Stimulated activated CD4-positive, alpha-beta T cell treated with anti-CD3 and anti-CD28 coated beads, TNF-alpha, amount 100 ng/mL, for 4 hours (primary cell): ENCODE measurements around the gene ELOF1.
A peak's percentile ranks its signal among the peaks of the same experiment; 100 is the strongest.
"Not testable (repeated sequence)": the region's sequence is repeated elsewhere in the genome, so short reads cannot be mapped to it uniquely, and the experiment has no call there.

Source experiments
- DNase-seq, 3 experiments: peaks; one replicate each; pipeline ENCODE4 v3.0.0-alpha.2; 2020; ENCODE audit warnings: low read depth in 3 of 3

ELOF1 gene

GRCh38 chr19:11558881-11559828 is at the start of gene ELOF1:
TSS of gene ELOF1 (minus strand) at chr19:11559230. CDS start at chr19:11554347, 4,883 bp downstream.
- DNase-seq = peak; percentile 89 to 95 (median 92)

DNA sequence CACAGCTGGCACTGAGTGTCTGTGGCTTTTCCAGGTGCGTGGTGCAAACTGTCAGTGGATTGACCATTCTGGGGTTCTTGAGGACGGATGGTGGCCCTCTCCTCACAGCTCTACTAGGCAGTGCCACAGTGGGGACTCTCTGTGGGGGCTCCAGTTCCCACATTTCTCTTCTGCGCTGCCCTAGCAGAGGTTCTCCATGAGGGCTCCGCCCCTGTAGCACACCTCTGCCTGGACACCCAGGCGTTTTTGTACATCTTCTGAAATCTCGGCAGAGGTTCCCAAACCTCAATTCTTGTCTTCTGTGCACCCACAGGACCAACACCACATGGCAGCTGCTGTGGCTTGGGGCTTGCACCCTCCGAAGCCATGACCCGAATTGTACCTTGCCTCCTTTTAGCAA is 47.5 kb upstream of the ELOF1 start:
- DNase-seq = no peak

DNA sequence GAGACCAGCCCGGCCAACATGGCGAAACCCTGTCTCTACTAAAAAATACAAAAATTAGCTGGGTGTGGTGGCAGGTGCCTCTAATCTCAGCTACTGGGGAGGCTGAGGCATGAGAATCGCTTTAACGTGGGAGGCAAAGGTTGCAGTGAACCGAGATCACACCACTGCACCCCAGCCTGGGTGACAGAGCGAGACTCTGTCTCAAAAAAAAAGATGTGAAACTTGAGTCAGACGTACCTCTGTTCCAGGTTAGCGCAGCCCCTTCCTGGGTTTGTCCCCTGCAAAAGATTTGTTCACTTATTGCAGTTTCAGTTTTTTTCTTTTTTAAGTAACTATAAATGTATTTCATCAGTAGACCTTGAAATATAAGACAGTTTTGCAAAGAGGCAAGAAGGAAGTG is 40.7 kb upstream of the ELOF1 start:
- DNase-seq = not testable (repeated sequence)

DNA sequence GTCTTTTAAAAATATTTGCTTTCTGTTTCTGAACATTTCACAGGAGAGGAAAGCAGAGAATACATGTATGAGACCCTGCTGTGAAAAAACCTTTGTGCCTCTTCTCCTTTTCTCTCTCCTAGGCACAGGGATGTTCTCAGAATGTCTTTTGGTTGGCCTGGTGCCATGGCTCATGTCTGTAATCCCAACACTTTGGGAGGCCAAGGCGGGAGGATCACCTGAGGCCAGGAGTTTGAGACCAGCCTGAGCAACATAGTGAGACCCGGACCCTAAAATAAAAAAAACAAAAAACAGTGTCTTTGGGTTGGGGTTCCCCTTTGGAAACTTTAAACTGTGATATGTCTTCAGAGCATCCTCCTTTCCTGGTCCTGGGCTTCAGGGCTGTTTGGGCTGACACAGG is 39.7 kb upstream of the ELOF1 start:
- no peak for DNase-seq

DNA sequence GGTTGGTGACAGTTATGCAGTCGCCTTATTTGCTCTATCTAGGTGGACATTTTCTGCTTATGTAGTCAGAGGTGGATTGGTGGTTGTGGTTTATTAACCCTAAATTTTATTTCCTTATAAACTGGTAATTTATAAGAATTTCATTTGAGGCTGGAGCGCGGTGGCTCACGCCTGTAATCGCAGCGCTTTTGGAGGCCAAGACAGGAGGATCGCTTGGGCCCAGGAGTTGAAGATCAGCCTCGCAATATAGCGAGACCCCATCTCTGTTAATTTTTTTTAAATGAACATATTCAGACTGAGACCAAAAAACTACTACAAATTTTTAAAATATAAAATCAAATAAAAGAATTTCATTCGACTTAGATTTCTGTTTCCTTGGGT is 39.1 kb upstream of the ELOF1 start:
- DNase-seq = no peak

DNA sequence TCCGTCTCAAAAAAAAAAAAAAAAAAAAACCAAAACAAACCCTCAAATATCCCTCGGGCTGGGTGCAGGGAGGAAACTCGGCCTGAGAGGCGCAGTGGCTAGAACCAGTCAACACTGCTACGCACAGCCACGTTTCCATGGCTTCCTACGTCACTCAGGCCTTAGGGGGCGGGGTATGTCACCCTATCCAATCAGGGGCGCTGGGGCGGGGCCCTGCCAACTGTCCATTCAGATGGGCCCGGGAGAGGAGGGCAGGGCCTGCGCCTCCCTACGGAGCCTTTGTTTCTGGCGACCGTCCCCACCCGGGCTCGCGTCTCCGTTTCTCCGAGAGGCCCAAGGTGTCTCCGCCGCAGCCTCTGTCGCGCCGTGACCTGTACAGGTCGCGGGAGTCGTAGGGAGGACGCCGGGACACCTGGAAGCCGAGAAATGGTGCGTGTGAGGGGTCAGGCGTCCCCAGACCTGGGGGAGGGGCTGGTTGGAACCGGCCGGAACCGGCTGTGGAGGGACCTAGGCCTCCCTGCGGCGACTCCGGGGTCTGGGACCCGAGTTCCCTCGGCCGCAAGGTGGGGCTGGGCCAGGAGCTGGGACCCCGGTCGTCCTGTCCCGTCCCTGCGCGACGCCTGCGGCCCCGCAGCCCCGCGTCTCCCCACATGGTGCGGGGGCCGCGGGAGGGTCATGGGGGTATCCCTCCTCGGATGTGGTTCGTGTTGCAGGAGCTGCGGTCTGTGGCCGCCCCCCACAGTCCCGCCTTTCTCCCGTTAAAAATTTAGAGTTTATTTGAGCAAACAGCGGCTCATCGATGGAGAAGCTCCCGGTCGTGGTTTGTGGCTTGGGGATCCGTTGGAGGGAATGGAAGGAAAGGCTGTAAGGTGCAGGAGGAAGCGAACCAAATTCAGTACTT is 38.4 kb upstream of the ELOF1 start, which contains the start of gene ZNF627:
Gene ZNF627 (plus strand): TSS at position 282 of the 901 bp plus-strand sequence. CDS start 145 bp downstream, at position 427.
- peak; percentile 92 to 94 (median 94) for DNase-seq

DNA sequence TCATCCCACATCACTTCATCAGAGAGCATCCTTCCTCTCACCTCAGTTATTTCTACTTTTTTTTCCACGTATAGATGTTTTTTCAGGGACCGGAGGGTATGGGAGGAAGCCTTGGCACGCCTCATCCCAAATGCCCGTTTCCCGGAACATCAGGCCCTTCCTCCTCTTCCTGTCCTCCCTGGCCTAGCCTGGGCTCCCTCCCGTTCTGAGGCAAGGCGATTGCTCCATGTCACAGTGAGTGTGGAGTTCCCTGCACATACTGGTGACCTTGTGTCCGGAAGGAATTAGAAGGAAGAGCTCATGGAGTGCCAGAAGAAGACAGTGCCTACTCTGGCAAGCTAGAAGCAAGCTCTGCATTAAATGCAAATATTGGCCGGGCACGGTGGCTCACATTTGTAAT is 37.1 kb upstream of the ELOF1 start:
- DNase-seq = no peak

- DNase-seq = no peak
These were observed 35.1 kb upstream of the ELOF1 start for GRCh38 chr19:11594084-11594483.

GRCh38 chr19:11587975-11588631 is 29.1 kb upstream of the ELOF1 start:
- DNase-seq = no peak

- DNase-seq = peak; percentile 52 to 64 (median 58)
These were observed 28.4 kb upstream of the ELOF1 start for GRCh38 chr19:11587302-11587974.

GRCh38 chr19:11586331-11586730 is 27.3 kb upstream of the ELOF1 start:
- DNase-seq = no peak

DNA sequence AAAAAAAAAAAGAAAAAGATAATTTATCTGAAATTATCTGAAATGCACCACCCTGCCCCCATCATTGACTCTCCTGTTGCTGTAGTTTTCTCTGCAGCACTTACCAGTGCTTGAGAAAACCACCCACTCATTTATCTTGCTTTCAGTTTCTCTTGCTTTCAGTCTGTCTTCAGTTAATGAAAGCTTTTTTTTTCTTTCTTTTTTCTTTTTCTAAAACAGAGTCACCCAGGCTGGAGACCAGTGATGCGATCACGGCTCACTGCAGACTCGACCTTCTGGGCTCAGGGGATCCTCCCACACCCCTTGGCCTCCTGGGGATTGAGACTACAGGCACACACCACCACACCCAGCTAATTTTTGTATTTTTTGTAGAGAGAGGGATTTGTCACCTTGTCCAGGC is 22.7 kb upstream of the ELOF1 start:
- DNase-seq = peak in 2 of 3 experiments; percentile 21 to 35

DNA sequence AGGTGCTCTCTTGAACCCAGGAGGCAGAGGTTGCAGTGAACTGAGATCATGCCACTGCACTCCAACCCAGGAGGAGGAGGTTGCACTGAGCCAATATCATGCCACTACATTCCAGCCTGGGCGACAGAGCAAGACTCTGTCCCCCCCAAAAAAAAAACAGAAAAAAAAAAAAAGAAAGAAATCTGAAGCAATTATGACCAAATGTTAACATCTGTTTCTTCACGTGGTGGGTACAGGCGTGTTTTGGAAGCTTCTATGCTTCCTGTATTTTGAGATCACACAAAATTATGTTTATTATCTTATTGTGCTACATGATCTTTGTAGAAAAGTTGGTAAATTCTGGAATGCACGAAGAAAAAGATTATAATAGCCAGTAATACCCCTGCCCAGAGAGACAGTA is 21.1 kb upstream of the ELOF1 start:
- DNase-seq = no peak

- peak in 1 of 3 experiments; percentile 18 for DNase-seq
These were observed 19.5 kb upstream of the ELOF1 start for GRCh38 chr19:11578258-11579142.

- DNase-seq = no peak
These were observed 18.6 kb upstream of the ELOF1 start, which contains the start of gene ACP5 for GRCh38 chr19:11577451-11578257. TSS of gene ACP5 (minus strand) at chr19:11577645. CDS start at chr19:11577317, 328 bp downstream.

GRCh38 chr19:11576227-11576626 is 17.2 kb upstream of the ELOF1 start:
- no peak for DNase-seq

DNA sequence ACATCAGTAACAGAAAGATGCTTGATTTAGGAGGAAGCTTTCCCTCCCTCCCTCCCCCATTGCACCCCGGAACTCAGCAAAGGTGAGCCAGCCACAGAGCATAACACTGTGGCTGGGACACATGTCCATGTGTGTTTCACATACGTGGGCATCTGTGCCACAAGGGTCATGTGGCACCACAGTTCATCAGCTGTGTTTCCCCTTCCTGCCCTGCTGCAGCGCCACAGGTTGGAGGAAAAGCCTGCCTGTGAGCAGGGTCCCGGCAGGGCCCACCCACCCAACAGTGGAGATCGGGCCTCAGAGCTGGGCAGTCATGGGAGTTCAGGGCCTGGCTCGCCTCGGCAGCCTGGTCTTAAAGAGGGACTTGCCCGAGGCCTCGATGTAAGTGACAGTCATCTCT is 15.7 kb upstream of the ELOF1 start:
- DNase-seq = no peak

GRCh38 chr19:11573763-11574162 is 14.7 kb upstream of the ELOF1 start:
- not testable (repeated sequence) for DNase-seq

GRCh38 chr19:11573354-11573753 is 14.3 kb upstream of the ELOF1 start:
- DNase-seq = not testable (repeated sequence)
